NCI-H2171 (cell line): ENCODE measurements around the gene PIAS4.
"Not testable (repeated sequence)": the region's sequence is repeated elsewhere in the genome, so short reads cannot be mapped to it uniquely, and the experiment has no call there.

Experiments used
- DNase-seq: peaks from one replicate; lab custom pipeline; 2025; lab: John Stamatoyannopoulos, UW

The PIAS4 gene, protein sequence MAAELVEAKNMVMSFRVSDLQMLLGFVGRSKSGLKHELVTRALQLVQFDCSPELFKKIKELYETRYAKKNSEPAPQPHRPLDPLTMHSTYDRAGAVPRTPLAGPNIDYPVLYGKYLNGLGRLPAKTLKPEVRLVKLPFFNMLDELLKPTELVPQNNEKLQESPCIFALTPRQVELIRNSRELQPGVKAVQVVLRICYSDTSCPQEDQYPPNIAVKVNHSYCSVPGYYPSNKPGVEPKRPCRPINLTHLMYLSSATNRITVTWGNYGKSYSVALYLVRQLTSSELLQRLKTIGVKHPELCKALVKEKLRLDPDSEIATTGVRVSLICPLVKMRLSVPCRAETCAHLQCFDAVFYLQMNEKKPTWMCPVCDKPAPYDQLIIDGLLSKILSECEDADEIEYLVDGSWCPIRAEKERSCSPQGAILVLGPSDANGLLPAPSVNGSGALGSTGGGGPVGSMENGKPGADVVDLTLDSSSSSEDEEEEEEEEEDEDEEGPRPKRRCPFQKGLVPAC

DNA sequence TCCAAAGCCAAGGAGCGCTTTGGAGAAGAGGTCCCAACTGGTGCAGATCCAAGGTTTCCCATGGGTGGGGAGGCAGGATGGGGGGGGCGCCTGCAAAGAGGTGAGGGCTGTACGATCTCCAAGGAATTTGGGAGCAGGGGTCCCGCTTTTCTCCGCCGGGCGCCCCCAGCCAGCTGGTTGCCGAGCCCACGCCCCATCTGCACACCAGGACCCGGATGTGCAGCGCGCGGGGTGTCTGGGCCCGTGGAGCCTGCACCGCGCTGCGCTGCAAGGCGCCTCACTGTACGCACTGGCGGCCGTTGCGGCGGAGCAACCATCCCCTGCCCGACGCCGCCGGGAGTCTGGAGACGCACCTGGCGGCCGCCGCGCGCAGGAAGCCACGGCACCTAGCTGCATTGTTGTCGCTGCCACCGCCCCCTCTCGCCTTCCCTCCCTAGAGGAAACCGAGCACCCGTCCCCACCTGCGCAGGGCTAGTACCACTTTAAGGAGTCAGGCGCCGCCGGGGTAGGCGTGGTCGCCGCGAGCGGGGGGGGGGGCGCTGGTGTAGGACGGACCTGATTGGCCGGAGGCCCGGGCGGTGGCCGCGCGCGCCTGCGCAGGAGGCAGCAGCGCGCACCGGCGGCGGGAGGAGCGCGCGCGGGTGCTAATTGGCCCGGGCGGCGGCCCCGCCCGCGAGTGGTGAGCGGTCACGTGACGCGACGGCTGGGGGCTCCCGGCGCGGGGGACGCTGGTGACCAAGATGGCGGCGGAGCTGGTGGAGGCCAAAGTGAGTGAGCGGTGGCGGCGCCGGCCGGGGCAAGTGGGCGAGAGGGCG, at the start of gene PIAS4:
Gene PIAS4 (plus strand): TSS at position 716 of the 815 bp plus-strand sequence. CDS start 25 bp downstream, at position 741.
- peak; percentile 100 for DNase-seq

DNA sequence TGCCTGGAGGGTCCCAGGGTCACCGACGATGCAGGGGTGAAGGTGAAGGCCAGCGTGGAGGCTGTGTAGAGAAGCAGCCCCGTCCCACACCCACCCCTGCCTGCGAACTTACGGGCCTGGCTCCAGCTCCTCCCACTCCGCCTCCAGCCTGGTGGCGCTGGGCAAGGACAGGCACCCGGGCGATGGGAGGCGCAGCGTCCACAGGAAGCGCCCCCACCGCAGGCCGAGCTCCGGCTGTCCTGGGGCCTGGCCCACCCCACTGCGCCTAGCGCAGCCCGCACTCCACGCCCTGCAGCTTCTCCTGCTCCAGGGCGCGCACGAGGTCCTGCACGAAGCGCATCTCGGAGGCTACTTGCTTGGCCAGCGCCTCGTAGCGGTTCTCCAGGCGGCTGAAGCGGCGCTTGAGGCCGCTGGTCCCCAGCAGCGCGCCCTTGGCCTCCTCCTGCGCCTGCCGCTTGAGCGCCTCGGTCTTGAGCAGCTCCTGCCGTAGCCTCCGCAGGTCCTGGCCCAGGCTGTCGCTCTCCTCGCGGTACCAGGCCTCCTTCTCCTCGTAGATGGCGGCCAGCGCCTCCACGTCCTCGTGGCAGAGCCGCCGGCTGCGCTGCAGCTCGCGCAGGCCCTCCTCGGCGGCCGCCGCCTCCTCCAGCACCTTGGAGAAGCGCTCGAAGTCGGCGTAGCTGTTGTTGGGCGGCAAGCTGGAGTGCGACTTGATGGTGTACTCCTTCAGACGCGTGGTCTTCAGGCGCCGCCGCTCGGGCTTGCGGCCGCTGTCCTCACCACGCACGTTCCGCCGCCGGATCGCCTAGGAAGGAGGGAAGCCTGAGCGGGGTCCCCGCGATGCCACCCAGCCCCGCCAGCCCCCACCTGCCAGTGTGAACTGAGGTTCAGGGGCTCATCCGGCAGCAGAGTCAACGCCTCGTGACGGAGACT, 48.4 kb upstream of the PIAS4 start:
- no peak for DNase-seq

DNA sequence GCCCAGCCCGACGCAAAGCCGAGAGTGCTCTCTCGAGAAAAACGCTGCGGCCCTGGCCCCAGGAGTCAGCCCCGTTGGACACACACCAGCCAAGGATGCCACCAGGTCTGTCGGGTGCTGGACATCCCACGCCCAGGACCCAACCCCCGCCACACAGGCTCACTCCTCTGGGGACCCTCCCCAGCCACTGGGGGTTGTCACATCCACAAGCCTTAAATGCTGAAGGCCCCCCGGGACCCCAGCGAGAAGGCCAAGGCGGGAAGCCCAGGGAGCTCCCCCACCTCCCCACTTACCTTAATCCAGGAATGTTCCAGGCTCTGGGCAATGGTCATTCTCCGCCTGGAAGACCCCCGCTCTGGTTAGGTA, 47.8 kb upstream of the PIAS4 start:
- no peak for DNase-seq

DNA sequence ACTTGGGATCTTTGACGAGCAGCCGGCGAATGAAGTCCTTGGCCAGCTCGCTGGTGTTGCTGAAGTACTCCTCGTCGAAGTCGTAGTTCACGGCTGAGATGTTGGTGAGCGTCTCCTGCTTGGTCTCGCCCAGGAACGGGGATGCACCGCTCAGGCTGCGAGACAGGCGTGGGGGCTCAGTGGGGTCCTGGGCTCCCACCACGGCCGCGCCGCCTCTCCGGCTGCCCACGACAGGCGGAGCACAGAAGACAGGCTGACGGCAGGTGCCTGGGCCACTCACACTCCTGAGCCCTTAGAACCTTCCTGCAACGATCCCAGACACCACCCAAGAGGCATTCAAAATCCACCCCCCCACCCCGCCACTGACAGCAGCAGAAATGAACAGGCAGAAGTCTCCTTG, 46.5 kb upstream of the PIAS4 start:
- DNase-seq: no peak

DNA sequence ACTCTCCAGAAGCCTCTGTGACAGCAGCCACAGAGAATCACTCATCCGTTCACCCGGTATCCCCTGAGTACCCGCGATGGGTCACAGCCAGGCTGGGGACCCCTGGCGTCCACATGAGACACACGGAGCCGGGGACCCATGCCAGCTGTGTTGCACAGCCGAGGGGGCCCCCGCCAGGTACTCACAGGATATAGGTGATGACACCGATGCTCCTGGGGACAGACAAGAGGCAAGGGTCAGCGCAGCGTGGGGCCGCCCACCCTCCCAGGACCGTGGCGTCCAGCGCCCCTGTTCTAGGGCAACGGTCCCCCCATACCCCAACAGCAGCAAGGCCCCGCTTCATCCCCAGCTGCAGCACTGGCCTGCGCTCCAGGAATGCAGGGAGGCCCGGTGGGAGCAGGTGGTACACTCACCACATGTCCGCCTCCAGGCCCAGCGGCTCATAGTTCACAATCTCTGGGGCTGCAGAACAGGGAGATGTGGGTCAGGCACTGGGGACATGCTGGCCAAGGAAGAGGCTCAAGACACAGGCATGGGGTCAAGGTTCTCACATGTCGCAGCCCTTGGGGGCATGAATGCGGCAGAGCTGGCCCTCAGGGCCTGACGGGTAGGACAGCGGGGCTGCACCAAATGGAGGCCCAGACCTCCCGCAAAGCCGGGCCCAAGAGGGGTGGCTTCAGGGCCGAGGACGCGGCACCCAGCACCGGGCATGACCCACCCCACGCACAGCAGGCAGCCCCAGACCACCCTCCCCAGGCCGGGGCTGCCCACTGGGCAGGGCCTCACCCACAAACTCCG, 43.9 kb upstream of the PIAS4 start:
- DNase-seq: no peak

DNA sequence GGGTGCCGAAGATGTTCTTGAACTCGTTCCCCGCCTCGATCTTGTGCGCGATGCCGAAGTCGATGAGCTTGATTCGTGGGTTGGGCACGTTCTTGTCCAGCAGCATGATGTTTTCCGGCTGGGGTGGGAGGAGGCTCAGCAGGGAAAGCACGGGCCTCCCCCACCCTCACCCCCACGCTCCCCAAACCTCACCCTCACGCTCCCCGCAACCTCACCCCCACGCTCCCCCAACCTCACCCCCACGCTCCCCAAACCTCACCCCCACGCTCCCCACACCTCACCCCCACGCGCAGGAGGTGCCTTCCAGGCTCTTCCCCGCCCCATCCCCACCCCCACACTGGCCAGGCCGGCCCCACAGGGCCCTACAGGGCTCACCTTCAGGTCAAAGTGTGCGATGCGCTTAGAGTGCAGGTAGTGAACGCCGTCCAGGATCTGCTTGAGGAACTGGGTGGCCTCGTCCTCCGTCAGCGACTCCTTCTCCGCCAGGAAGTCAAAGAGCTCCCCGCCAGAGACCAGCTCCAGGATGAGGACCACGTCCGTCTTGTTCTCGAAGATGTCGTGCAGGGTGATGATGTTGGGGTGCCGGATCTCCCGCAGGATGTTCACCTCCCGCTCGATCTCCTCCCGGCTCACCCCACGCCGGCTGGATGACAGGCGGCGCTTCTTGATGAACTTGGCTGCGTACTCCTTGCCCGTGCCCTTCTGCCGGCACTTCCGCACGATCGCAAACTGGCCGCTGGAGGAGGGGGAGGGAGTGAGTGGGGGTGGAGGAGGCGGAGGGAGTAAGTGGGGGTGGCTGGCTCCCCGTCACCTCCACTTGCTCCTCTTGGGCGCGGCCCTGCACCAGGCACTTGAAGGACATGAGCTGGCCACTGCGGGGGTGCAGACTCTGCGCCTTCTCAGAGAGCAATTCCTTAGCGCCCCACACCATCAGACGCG, 43.0 kb upstream of the PIAS4 start:
- no peak for DNase-seq

DNA sequence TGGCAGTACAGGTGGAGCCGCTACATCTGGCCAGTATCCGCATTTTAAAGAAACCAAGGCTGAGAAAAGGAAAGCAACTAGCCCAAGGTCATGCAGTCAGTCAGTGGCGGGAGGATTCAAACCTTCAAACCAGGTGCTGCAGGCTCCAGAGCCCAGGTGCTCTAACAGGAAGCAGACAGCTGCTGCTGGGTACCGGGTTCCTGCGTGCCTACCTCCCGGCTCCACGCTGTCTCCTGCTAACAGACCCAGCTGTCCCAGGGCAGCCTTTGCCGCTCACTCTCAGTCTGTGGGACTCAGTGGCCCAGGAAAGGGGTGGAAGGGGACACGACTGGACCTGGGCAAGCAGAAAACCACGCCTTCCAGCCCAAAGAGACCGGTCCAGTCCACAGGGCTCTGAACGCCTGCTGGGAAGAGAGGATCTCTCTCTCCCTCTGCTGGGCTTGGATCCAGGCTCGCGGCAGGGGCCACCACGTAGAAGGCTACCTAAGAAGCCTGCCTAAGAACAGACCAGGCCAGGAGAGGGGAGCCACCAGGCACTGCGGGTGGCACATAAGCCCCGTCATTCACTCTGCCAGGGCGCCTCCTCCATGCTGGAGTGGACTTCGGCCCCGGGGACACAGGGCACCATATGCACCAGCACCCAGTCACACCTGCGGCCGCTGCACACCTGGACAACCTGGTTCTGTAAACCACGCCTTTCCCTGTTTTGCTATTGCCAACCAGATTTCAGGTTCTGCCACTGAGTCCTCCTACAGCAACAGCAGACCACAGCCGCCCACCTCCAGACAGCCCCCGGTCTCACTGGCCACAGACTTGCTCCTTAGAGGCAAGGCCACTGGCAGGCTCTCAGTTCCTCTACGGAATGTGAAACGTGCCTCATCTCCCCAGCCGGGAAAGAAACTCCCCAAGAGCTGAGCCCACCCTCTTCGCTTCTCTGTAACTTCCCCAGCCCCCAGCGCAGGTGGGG, 41.2 kb upstream of the PIAS4 start:
- DNase-seq: no peak

DNA sequence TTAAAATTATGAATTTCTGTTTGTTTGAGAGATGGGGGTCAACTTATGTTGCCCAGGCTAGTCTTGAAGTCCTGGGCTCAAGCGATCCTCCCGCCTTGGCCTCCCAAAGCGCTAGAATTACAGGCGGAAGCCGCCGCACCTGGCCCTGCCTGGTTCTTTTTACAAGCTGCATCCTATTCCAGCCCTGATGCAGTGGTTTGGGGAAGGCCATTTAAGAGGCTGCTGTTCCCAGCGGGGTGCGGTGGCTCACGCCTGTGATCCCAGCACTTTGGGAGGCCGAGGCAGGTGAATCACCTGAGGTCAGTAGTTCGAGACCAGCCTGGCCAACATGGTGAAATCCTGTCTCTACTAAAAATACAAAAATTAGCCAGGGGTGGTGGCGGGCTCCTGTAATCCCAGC, 39.6 kb upstream of the PIAS4 start:
- not testable (repeated sequence) for DNase-seq

DNA sequence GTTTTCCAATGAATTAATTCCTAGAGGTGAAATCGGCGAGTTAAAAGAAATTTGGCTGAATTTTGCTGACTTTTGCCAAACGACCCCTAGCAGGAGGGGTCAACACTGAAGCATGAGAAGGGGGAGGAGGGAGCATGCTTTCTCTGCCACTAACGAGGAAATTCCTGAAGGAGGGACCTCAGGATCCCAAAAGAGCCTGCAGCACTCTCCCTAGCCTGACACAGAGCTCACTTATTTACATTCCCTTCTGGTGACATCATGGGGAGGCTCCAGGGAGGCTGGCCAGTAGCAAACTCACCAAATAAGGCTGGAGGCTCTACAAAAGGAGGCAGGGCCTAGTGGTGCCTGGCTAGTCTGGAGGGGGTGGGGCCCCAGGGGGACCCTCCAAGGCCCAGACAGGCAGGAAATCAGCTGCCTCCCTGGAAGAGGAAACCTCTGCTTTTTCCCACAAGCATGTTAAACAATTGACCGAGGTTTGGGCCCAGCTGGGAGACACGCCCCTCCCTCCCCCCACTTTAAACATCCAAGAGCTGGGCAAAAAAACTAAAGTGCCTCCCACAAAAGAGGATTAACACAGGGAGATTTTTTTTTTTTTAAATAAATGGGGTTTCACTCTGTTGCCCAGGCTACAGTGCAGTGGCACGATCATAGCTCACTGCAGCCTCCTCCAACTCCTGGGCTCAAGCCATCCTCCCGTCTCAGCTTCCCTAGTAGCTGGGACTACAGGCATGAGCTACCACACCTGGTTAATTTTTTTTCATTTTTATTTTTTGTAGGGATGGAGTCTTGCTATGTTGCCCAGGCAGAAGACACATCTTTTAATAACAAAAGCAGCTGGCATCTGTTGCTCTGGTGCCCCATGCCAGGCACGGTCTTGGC, 38.7 kb upstream of the PIAS4 start:
- DNase-seq: no peak

DNA sequence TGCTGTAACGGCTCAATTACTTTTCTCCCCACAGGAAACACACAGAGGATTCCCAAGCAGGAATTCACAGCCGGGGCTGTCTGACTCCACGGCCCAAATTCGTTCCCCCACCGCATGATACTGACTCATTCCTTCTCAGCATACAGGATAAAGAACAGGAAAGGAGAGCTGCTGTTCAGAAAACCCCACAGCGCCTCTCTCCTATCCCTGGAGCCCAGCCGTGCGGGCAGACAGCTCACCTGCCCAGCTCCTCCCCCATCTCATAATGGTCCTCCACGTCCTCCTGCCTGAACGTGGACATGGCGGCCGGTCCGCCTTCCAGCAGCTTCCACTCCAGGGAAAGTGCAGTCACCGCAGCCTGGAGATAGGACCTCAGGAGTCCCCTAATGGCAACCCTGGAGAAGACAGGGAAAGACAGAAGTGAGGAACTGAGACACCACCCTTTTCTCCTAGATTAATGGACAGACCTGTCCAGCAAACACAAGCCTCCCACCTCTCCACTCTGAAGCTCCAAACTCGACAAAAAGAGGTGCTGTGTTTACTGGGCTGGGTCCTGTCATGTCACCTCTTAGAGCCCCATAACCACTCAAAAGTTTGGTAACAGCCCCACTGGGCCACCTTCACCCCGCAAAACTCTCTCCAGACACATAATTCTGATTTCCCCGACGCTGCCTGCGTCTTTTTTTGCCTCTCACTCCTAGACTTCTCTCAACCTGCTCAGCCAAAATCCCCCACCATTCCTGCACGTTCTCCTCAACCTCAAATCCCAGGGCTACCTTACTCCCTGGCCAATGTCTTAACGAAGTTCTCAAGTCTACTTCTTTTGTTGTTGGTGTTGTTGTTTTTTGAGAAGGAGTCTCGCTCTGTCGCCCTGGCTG, 37.9 kb upstream of the PIAS4 start:
- no peak for DNase-seq

DNA sequence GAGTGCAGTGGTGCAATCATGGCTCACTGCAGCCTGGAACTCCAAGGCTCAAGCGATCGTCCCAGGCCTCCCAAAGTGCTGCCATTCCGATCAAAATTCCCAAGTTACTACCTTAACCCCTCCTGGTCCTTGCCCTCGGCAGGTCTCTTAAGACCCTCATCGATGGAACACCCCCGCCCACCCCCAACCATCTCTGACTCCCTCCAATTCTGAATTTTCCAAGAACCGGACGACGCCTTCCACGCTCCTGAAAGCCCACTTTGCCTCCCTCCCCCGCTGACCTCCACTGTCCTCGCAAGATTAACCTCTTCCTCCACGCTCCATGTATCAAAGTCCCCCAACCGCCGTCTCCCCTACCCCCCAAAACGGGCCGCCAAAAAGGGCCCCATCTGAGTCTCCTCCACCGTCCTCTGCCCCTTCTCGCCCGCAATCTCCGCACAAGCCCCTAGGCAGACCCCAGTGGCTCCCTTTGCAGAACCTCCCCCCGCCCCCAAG, 37.2 kb upstream of the PIAS4 start:
- DNase-seq: no peak

DNA sequence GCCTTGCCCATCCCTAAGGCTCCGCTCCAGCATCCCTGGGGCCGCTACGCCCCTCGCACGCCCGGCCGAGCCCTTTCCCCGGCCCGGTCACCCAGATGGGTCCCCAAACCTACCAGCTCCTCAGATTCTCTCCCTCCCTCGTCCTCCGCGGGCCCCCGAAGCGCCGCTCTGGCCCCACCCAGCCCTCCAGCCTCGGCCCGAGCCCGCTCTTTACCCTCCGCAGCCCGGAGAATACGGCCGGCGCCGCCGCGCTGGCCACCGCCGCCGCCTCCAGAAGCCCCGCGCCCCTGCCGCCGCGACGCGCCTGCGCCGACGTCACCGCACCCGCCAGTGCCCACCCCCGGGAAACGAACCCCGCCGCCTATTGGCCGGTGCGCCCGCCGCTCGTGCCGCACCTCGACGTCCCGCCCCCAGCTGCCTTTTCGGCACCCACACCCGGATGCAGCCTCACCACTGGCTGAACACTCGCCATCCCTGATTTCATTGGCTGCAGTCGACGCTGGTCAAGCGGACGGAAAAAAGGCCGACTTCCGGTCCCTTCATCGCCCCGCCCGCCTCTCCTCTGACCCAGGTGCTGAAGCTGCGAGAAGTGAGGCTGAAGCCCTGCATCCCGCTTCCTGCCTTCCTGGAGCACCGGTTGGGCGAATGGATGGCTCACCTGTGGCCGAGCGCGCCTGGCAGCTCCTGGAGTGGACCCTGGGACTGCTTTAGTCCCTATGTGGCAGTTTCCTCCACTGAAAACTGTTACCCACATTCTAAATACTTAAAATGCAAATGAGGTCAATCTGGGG, 36.5 kb upstream of the PIAS4 start, which contains the start of gene DAPK3:
Gene DAPK3 (minus strand): TSS at position 292 of the 791 bp plus-strand sequence. CDS start 1,364 bp downstream, outside the sequence.
- peak; percentile 96 for DNase-seq

DNA sequence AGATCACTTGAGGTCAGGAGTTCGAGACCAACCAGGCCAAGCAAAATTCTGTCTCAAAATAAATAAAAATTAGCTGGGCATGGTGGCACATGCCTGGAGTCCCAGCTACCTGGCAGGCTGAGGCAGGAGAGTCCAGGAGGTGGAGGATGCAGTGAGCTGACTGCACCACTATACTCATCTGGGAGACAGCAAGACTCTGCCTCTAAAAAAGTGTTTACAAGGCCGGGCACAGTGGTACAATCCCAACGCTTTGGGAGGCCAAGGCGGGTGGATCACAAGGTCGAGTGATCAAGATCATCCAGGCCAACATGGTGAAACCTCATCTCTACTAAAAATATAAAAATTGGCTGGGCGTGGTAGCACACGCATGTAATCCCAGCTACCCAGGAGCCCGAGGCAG, 32.4 kb upstream of the PIAS4 start:
- no peak for DNase-seq

DNA sequence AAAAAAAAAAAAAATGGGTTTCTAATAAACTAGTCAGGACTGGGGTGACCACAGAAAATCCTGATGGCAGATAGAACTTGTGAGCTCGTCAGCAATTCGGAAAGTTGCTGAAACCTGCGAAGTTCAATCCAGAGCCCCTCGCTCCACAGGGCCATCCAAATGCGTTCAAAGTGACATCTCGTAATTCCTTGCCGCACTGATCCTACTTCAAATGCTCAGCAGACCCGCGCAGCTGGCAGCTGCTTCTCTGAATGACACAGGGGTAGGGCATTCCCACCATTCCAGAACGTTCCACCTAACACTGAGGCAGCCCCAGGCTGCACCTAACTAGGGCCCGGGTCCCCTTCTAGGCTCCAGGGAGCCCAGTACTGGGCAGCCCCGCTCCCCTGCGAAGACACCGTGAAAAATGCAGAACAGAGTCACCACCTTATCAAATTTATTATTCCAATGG, 31.9 kb upstream of the PIAS4 start:
- DNase-seq: no peak

DNA sequence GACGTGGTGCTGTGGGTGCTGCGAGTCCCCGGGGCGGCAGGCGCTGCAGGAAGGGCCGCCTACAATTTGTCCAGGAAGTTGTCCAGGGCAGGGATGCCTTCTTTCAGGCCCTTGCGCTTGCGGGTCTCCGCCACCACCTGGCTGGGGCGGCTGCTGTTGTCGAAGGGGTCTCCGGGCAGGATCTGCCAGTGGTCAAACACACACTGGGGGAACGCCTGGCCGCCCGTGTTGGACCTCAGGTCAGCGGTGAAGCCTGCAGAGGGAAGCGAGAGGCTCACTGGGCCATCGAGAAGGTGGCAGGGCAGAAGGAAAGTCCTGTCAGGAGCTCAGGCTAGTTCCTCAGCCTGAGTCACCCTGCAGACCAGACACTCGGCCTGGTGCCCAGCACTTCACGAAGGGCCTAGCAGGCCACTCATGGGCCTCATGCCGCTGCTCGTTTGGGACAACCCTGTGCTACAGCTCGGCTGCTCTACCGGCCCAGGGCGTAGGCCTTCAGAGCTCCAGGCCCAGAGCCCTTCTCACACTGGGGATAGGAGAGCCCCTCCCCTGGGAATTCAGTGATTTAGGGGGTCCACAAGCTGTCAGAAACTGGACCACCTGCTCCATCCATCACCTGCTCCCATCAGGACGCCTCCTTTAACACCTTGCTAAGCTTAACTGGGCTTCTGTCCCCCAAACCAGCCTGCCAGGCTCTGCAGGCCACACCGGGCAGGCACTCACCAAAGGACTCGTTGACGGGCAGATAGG, 30.9 kb upstream of the PIAS4 start:
- DNase-seq: no peak
